Esophagus muscularis mucosa (tissue), 4 donors: ENCODE results near the gene GFPT2. TPM values are rescaled to one million over a fixed set of nuclear protein-coding genes. Genes with fewer than 3 reads are reported as not detected.

Experiments
- DNase-seq: peaks from one replicate; pipeline ENCODE4 v3.0.0-alpha.2; 2017; ENCODE audit errors: extremely low spot score
- H3K27ac ChIP-seq, 4 donors: fragments of 200-600 bp; sonication (generic); replicated peaks in 1 of 4; 1 replicate in 3 of 4; 2 replicates in 1 of 4; pipeline ENCODE4 v1.5.1; 2016 to 2019; ENCODE audit warnings: mild to moderate bottlenecking in 1 of 4
- H3K27me3 ChIP-seq, 4 donors: fragments of 200-600 bp; sonication (generic); one replicate each; pipeline versions ENCODE4 v1.5.1 to v1.6.0; 2016 to 2019
- H3K36me3 ChIP-seq, 4 donors: fragments of 200-600 bp; sonication (generic); one replicate each; pipeline ENCODE4 v1.5.1; 2016 to 2019
- H3K4me1 ChIP-seq, 4 donors: fragments of 200-600 bp; sonication (generic); one replicate each; pipeline ENCODE4 v1.5.1; 2016 to 2019
- H3K4me3 ChIP-seq, 4 donors: fragments of 200-600 bp; sonication (generic); 1 replicate in 2 of 4; 2 replicates in 2 of 4; pipeline ENCODE4 v1.5.1; 2016 to 2019; ENCODE audit warnings: mild to moderate bottlenecking in 4 of 4, moderate library complexity in 1 of 4
- H3K9me3 ChIP-seq, 4 donors: fragments of 200-600 bp; sonication (generic); 1 replicate in 3 of 4; 2 replicates in 1 of 4; pipeline ENCODE4 v1.5.1; 2016 to 2019
- CTCF ChIP-seq, 3 experiments: fragments of 200-600 bp in 2 of 3; fragments of 450-650 bp in 1 of 3; sonication (generic) in 2 of 3; IDR thresholded peaks; one replicate each; pipeline ENCODE4 v1.5.1; 2017 to 2019; ENCODE audit warnings: antibody characterized with exemption in 3 of 3, mild to moderate bottlenecking in 2 of 3, moderate library complexity in 1 of 3
- EP300 ChIP-seq: sonication (generic); formaldehyde crosslinking; IDR thresholded peaks from one replicate; pipeline ENCODE4 v1.6.1; 2017; ENCODE audit warnings: antibody characterized with exemption
- POLR2A ChIP-seq: fragments of 450-650 bp; IDR thresholded peaks from one replicate; pipeline ENCODE4 v1.6.1; 2017; ENCODE audit warnings: antibody characterized with exemption, moderate library complexity, mild to moderate bottlenecking, low read depth
- POLR2AphosphoS5 ChIP-seq, 2 donors: sonication (generic); formaldehyde crosslinking; IDR thresholded peaks; one replicate each; pipeline ENCODE4 v1.6.1; 2017; ENCODE audit warnings: antibody characterized with exemption in 2 of 2
- WGBS: methylation state at CpG from one replicate; pipeline ENCODE4 v1.1.5; 2018; 5-methylcytosine and 5-hydroxymethylcytosine counted together
- intact Hi-C: fragments of 100-400 bp; cut with DNase I; formaldehyde crosslinking; loops from one replicate; pipeline ENCODE4 v1.15.1; 2023
- total RNA-seq, 4 donors: library from RNA; depleted of rRNA; stranded (reverse); fragments of >200 nt; gene quantifications; one replicate each; pipeline versions ENCODE4 v1.1.0 to v1.2.1, GENCODE V29; 2016

Gene GFPT2
- total RNA-seq: 100 to 1,000 TPM in 1 of 4 donors, 10 to 100 TPM in 3; 30.1 to 114 (median 33.6) TPM

GRCh38 chr5:180353048-180353979, at the start of gene GFPT2:
Gene GFPT2 (minus strand): TSS chr5:180353336. CDS start chr5:180353217, 119 bp downstream.
- intact Hi-C loops: loop anchor here (10.0 kb wide), 2 partner anchors 59 to 141 kb away; partner anchors contain the start of genes CNOT6 and MAPK9
- WGBS: 0% methylated on average over 6 of the region's 106 CpGs
- DNase-seq: peak; percentile 93
- H3K4me3 ChIP-seq: peak within 1 kb of the TSS; percentile 67 to 89 (median 79)
- H3K9me3 ChIP-seq: no peaks in the 10 kb centered on the region
- peak within 1 kb of the TSS; percentile 78 to 88 (median 82) for H3K27ac ChIP-seq
- H3K36me3 ChIP-seq: no peaks in the 10 kb centered on the region
- TF ChIP-seq POLR2A: peak; percentile 57
- no peak for TF ChIP-seq CTCF (IDR thresholded peaks at IDR 0.05)
- TF ChIP-seq POLR2AphosphoS5 (IDR thresholded peaks at IDR 0.05): peak; percentile 47 to 79
- no peak for TF ChIP-seq EP300
- peaks cover 18 to 46% (median 40%) of the 10 kb centered on the region in 4 donors for H3K4me1 ChIP-seq
- peaks cover 0 to 16% (median 0%) of the 10 kb centered on the region in 4 donors for H3K27me3 ChIP-seq

GRCh38 chr5:180402716-180403115, 49.6 kb upstream of the GFPT2 start:
- TF ChIP-seq POLR2A: no peak
- TF ChIP-seq CTCF (IDR thresholded peaks at IDR 0.05): no peak
- no peak for TF ChIP-seq EP300
- TF ChIP-seq POLR2AphosphoS5 (IDR thresholded peaks at IDR 0.05): no peak
- Histone ChIP-seq H3K27me3 (peaks cover 0 to 12% (median 0%) of the 10 kb centered on the region in 4 donors), H3K27ac (no peak overlapping the region), H3K9me3 (peaks cover 0 to 13% (median 9%) of the 10 kb centered on the region in 4 donors), H3K36me3 (no peaks in the 10 kb centered on the region), H3K4me1 (no peaks in the 10 kb centered on the region), H3K4me3 (no peak overlapping the region)
- WGBS: 93% methylated on average over 13 of the region's 13 CpGs
- intact Hi-C loops: no loop called here
- no peak for DNase-seq

GRCh38 chr5:180401229-180401907, 48.2 kb upstream of the GFPT2 start:
- H3K27me3 ChIP-seq: peaks cover 0 to 12% (median 0%) of the 10 kb centered on the region in 4 donors
- H3K4me3 ChIP-seq: no peak overlapping the region
- no peak for DNase-seq
- H3K27ac ChIP-seq: no peak overlapping the region
- peaks cover 0 to 13% (median 9%) of the 10 kb centered on the region in 4 donors for H3K9me3 ChIP-seq
- WGBS: 93% methylated on average over 11 of the region's 11 CpGs
- TF ChIP-seq EP300: no peak
- intact Hi-C loops: no loop called here
- H3K4me1 ChIP-seq: no peaks in the 10 kb centered on the region
- no peaks in the 10 kb centered on the region for H3K36me3 ChIP-seq

- H3K27ac ChIP-seq: no peak overlapping the region
- H3K27me3 ChIP-seq: peaks cover 0 to 12% (median 0%) of the 10 kb centered on the region in 4 donors
- no peak overlapping the region for H3K4me3 ChIP-seq
- 81% methylated on average over 9 of the region's 9 CpGs for WGBS
- intact Hi-C loops: no loop called here
- TF ChIP-seq POLR2AphosphoS5 (IDR thresholded peaks at IDR 0.05): no peak
- TF ChIP-seq CTCF (IDR thresholded peaks at IDR 0.05): no peak
- DNase-seq: no peak
- peaks cover 0 to 13% (median 9%) of the 10 kb centered on the region in 4 donors for H3K9me3 ChIP-seq
- H3K36me3 ChIP-seq: no peaks in the 10 kb centered on the region
- H3K4me1 ChIP-seq: no peaks in the 10 kb centered on the region
Observed at GRCh38 chr5:180400416-180400815, 47.3 kb upstream of the GFPT2 start.
